ENCODE results near the gene MTURN.

DNA sequence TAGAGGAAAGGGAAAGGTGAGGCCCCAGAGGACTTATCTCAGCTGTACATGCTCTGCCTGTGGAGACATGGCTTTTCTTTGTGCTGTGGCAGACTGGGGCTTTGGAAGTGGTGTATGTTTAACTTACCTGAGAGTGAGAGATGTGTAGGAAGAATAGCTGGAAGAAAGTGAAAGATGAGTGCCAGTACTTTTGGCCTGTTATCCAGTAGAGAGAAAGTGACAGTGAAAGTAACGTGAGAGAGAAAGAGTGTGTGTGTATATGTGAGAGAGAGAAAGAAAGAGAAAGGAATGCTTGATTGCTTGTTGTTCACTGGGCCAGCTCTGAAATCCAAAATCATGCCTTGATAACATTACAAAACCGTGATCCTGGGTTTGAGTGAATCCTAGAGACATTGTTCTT lies 25.5 kb downstream of the MTURN start:
- TF ChIP-seq, protein P1, sequence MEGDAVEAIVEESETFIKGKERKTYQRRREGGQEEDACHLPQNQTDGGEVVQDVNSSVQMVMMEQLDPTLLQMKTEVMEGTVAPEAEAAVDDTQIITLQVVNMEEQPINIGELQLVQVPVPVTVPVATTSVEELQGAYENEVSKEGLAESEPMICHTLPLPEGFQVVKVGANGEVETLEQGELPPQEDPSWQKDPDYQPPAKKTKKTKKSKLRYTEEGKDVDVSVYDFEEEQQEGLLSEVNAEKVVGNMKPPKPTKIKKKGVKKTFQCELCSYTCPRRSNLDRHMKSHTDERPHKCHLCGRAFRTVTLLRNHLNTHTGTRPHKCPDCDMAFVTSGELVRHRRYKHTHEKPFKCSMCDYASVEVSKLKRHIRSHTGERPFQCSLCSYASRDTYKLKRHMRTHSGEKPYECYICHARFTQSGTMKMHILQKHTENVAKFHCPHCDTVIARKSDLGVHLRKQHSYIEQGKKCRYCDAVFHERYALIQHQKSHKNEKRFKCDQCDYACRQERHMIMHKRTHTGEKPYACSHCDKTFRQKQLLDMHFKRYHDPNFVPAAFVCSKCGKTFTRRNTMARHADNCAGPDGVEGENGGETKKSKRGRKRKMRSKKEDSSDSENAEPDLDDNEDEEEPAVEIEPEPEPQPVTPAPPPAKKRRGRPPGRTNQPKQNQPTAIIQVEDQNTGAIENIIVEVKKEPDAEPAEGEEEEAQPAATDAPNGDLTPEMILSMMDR (IDR thresholded peaks at IDR 0.05): no peak
- no peak for TF ChIP-seq EZH2 (IDR thresholded peaks at IDR 0.05; ENCODE audit: borderline replicate concordance, insufficient read depth, low read depth, low read length, poor library complexity, severe bottlenecking)

All from B cell (primary cell).